NCI-H345 treated with DMSO at 0.1 percent for 48 hours (cell line): Measurements from ENCODE around the gene CFTR.

Source experiments
- DNase-seq: peaks from one replicate; lab custom pipeline; 2025; ENCODE audit not compliant: unreplicated experiment; lab: John Stamatoyannopoulos, UW

CFTR gene

GRCh38 chr7:117587931-117588330 lies 108.1 kb downstream of the CFTR start:
- DNase-seq, result no peak

DNA sequence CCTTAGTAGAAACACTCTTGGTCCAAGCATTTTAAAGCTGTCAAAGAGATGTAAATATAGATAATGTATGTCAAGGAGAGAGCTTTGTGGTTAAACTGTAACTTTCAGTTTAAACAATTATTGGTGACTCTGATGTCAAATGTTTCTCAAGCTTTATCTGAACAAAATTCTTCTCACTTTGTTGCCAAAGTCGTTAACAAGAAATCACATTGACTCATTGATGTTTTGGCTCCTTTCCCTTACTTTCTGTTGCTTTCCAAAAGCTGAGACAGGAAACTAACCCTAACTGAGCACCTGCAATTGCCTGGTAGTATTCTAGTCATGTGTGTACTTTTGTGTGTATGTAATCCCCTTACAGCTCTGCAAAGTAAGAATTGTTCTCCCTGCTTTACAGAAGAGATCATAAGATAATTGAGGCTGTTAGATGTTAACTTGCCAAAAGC lies 108.5 kb downstream of the CFTR start:
- DNase-seq, result no peak

DNA sequence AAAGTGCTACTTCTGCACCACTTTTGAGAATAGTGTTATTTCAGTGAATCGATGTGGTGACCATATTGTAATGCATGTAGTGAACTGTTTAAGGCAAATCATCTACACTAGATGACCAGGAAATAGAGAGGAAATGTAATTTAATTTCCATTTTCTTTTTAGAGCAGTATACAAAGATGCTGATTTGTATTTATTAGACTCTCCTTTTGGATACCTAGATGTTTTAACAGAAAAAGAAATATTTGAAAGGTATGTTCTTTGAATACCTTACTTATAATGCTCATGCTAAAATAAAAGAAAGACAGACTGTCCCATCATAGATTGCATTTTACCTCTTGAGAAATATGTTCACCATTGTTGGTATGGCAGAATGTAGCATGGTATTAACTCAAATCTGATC lies 110.4 kb downstream of the CFTR start:
- DNase-seq, result no peak

DNA sequence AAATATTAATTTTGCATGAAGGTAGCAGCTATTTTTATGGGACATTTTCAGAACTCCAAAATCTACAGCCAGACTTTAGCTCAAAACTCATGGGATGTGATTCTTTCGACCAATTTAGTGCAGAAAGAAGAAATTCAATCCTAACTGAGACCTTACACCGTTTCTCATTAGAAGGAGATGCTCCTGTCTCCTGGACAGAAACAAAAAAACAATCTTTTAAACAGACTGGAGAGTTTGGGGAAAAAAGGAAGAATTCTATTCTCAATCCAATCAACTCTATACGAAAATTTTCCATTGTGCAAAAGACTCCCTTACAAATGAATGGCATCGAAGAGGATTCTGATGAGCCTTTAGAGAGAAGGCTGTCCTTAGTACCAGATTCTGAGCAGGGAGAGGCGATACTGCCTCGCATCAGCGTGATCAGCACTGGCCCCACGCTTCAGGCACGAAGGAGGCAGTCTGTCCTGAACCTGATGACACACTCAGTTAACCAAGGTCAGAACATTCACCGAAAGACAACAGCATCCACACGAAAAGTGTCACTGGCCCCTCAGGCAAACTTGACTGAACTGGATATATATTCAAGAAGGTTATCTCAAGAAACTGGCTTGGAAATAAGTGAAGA lies 112.3 kb downstream of the CFTR start:
- no peak for DNase-seq

DNA sequence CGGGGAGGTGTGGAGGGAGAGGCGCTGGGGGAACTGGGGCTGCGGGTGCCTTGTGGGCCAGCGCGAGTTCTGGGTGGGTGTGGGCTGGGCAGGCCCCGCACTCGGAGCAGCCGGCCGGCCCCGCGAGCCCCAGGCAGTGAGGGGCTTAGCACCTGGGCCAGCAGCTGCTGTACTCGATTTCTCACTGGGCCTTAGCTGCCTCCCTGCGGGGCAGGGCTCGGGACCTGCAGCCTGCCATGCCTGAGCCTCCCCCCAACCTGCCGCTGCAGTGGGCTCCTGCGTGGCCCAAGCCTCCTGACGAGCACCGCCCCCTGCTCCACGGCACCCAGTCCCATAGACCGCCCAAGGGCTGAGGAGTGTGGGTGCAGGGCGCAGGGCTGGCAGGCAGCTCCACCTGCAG lies 116.3 kb downstream of the CFTR start:
- no peak for DNase-seq

DNA sequence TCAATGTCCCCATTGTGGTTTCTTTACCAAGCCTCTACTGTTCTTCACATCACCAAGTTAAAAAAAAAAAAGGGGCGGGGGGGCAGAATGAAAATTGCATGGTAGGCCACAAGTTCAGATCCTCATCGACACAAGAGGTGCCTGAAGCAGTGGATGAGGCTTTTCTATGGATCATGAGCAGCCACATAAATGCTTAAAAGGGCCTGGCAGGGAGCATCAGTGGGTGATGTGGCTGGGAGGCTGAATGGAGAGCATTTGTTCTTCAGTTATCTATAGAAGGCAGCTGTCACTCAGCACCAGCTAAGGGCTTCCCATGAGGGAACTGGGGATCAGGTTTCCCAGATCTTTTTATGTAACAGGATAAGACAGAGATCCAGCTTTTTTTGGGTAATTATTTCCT lies 117.9 kb downstream of the CFTR start:
- DNase-seq, result peak; percentile 50

DNA sequence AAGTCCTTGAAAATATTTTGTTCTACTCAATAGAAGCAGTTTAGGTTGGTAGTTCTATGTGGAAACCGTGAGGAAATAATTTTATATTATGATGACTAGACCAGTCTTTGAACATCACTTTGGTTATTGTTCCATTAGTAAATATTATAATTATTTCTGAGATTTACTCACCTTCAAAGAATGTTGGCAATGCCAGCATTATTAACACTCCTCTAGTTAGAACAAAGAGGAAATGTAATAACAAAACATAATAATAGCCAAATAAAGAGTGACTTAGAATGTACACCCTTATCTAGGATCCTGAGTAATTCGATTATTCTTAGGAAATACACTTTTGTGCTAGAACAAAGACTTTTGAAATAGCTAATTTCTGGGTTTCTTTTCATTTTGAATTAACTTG lies 121.1 kb downstream of the CFTR start:
- DNase-seq, result no peak

DNA sequence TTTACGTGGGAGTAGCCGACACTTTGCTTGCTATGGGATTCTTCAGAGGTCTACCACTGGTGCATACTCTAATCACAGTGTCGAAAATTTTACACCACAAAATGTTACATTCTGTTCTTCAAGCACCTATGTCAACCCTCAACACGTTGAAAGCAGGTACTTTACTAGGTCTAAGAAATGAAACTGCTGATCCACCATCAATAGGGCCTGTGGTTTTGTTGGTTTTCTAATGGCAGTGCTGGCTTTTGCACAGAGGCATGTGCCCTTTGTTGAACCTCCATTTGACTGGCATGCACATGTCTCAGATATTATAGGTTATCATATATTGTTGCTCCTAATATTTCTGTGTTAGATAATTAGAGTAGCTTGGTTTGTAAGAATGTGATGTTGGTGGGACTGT lies 123.8 kb downstream of the CFTR start:
- no peak for DNase-seq

- no peak for DNase-seq
Measured at GRCh38 chr7:117605712-117606111, 125.9 kb downstream of the CFTR start.

DNA sequence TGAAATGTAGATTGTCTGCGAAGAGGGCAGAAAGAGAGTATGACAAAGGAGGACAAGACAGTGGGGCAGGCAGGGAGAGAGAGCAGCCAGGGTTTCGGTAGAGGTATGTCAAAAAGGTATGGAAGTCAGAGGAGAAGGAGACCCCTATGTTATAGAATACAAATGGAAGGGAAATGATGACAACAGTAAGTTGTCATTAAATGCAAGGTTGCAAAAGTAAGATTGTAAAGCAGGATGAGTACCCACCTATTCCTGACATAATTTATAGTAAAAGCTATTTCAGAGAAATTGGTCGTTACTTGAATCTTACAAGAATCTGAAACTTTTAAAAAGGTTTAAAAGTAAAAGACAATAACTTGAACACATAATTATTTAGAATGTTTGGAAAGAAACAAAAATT lies 126.3 kb downstream of the CFTR start:
- no peak for DNase-seq

DNA sequence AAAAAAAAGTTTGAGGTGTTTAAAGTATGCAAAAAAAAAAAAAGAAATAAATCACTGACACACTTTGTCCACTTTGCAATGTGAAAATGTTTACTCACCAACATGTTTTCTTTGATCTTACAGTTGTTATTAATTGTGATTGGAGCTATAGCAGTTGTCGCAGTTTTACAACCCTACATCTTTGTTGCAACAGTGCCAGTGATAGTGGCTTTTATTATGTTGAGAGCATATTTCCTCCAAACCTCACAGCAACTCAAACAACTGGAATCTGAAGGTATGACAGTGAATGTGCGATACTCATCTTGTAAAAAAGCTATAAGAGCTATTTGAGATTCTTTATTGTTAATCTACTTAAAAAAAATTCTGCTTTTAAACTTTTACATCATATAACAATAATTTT lies 130.6 kb downstream of the CFTR start:
- no peak for DNase-seq

DNA sequence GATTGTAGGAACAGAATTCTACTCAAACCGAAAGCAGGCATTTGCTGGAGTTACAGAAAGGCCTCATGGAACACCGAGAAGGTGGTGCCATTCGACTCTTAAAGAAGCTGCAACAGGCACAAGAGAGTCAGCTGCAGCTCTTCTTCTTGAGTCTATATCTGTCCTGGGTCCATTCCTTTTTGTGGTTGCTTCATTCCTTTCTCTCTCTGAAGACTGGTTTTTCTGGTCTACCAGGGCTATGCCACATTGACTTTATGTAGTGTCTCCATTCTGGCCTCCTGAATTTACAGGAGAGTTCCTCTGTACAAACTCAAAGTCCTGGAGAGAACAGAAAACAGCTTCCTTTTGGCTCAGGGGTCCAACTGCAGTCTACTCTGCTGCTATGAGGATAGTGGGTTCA lies 132.8 kb downstream of the CFTR start:
- no peak for DNase-seq

GRCh38 chr7:117616694-117617093 lies 136.9 kb downstream of the CFTR start:
- no peak for DNase-seq

DNA sequence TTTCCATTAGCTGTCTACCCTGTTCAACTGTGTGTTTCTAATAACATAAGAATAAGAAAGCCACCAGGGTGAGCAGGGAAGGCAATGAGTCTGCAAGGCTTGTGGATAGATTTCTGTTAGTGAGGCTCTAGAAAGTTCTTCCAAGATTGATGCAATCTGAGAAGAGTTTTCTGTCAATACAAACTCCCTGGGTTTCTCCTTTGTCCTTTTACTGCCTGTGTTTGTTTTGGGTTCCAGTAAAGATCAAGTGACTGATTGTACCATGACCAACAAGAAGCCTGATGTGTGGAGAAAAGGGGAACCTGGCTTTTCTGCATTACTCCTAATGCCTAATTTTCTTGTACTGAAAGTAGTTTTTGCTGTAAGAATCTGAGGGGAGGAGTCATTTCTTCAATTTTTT lies 139.9 kb downstream of the CFTR start:
- DNase-seq, result no peak

GRCh38 chr7:117621075-117621618 lies 141.3 kb downstream of the CFTR start:
- no peak for DNase-seq

DNA sequence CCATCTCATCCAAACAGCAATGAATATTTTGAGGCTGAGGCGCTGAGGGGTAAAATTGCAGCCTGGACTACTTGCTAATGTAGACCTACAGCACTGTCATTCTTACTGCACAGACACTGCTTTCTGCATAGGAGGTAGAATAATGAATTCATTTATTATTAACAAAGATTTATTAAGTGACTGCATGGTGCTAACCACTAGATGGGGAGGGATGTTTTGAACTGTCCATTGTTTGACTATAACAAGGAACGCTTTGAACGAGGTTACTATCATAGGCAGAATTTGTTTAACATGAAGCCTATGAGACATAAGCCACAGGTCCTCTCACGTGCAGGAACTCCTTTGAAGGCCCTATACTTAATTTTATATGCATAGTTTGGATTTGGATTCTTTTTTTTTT lies 143.8 kb downstream of the CFTR start:
- DNase-seq, result no peak

DNA sequence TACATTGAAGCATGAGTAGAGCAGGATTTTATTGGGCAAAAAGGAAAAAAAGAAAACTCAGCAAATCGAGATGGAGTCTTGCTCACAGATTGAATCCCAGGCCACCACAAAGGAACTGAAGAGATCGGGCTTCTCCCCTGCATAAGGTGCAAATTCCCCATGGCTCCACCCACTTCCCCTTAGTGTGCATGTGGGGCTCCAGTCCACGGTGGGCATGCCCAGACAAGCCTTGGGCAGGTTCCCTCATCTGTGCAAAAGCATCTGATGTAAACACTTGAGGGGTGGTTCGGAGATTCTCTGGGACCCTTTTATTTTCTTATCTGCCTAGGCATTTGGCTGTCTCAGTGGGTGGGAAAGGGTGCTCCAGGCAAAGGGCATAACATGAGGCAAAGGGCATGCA lies 150.7 kb downstream of the CFTR start:
- no peak for DNase-seq

- no peak for DNase-seq
Measured at GRCh38 chr7:117630907-117631564, 151.2 kb downstream of the CFTR start.

- no peak for DNase-seq
Measured at GRCh38 chr7:117631652-117632051, 151.8 kb downstream of the CFTR start.

DNA sequence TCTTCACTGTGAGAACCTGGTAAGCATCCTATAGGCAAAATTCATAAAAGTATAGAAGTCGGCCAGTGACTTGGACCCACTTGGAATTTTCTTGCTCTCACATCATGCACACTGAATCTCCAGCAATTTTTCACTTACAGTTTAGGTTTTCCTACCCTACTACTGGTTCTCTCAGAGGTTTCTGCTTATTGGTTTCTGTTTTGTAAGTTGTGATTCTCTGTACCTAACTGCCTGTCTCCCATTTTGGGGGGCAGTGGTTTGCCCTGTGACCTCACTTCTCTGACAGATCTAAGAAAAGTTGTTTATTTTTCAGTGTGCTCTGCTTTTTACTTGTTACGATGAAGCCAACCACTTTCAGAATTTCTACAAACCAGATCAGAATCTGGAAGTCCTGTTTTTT lies 158.1 kb downstream of the CFTR start:
- no peak for DNase-seq

GRCh38 chr7:117639966-117640365 lies 160.1 kb downstream of the CFTR start:
- no peak for DNase-seq

DNA sequence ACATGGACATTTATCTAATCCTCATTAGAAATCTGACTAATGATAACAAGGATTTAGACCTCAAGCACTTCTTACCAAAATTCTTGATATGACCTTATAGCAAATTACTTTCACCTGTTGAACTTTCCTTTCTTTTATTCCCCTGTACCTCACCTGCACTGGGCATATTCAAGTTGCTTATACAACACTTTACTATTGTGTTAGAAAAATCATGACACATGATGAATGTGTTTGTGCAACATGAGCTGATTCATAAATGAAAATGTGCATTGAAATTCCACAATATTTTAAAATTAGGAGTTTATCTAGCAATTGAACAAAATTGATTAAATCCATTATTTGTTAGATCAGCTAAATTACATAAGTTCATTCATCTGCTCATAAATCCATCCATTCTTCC lies 160.6 kb downstream of the CFTR start:
- DNase-seq, result no peak
